Measurements from ENCODE around the gene TDRD6. TPM values are rescaled to one million over a fixed set of nuclear protein-coding genes. Genes with fewer than 3 reads are reported as not detected.

The TDRD6 gene
- polyA plus RNA-seq, 1 experiment: not detected

DNA sequence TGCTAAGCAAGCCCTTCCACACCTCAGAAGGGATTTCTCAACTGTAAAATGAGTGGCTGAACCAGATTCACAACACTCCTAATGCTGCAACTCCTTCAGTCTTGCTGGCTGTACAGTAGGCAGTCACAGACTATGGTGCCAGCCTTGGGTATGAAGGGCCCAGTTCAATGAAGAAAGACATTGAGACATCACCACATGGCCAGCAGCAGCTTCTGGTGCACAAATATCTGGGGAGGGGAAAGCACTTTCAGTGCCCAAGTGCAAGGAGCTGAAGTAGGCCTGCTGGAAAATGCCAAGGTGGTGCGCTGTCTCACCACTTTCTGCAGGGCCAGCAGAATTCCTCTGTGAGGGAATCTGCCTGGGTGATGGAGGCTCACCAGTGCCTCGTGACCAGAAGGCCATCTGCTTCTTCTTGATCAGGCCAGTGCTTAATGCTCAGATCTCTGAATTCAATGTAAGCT is 45.7 kb downstream of the TDRD6 start:
- Histone ChIP-seq H3K36me3 (ENCODE audit: control insufficient read depth, insufficient read depth, low read length) (no peaks in the 10 kb centered on the region), H3K4me3 (ENCODE audit: low read depth, low read length) (no peak overlapping the region), H3K27me3 (ENCODE audit: control insufficient read depth, insufficient read depth, low read length) (peaks cover 23% of the 10 kb centered on the region)
- ChIA-PET POLR2A (no interaction called here), CTCF (interaction anchor here (1.3 to 1.9 kb wide), 2 partner anchors 9 to 14 kb away, joined by 3 to 6 read pairs; partner anchors contain the start of gene ANKRD66)
- no peak for DNase-seq (ENCODE audit: low read depth)
- no peak for TF ChIP-seq CTCF (IDR thresholded peaks at IDR 0.05; ENCODE audit: insufficient read depth, low read depth, low read length)

GRCh38 chr6:46734867-46735719 is 47.4 kb downstream of the TDRD6 start, which contains the start of gene PLA2G7:
Gene PLA2G7 (minus strand): TSS chr6:46735375. CDS start chr6:46722891, 12,484 bp downstream.
- DNase-seq (ENCODE audit: low read depth): no peak
- CTCF ChIA-PET: interaction anchor here (1.6 kb wide), 1 partner anchor 20 kb away, joined by 3 read pairs; no protein-coding TSS in a partner anchor
- Histone ChIP-seq H3K36me3 (ENCODE audit: control insufficient read depth, insufficient read depth, low read length) (no peaks in the 10 kb centered on the region), H3K27me3 (ENCODE audit: control insufficient read depth, insufficient read depth, low read length) (peaks cover 23% of the 10 kb centered on the region), H3K4me3 (ENCODE audit: low read depth, low read length) (no peak within 1 kb of the TSS; the same call in 1 of the 2 replicates)
- no peak for TF ChIP-seq CTCF (IDR thresholded peaks at IDR 0.05; ENCODE audit: insufficient read depth, low read depth, low read length)
- POLR2A ChIA-PET: no interaction called here

GRCh38 chr6:46735720-46736031 is 48.0 kb downstream of the TDRD6 start:
- ChIA-PET POLR2A (no interaction called here), CTCF (interaction anchor here (1.6 kb wide), 1 partner anchor 20 kb away, joined by 3 read pairs; no protein-coding TSS in a partner anchor)
- Histone ChIP-seq H3K4me3 (ENCODE audit: low read depth, low read length) (no peak overlapping the region), H3K27me3 (ENCODE audit: control insufficient read depth, insufficient read depth, low read length) (peaks cover 23% of the 10 kb centered on the region), H3K36me3 (ENCODE audit: control insufficient read depth, insufficient read depth, low read length) (no peaks in the 10 kb centered on the region)
- no peak for DNase-seq (ENCODE audit: low read depth)
- no peak for TF ChIP-seq CTCF (IDR thresholded peaks at IDR 0.05; ENCODE audit: insufficient read depth, low read depth, low read length)

- H3K4me3 ChIP-seq (ENCODE audit: low read depth, low read length): no peak overlapping the region
- ChIA-PET POLR2A (no interaction called here), CTCF (interaction anchor here (1.6 kb wide), 1 partner anchor 19 kb away, joined by 3 read pairs; no protein-coding TSS in a partner anchor)
- DNase-seq (ENCODE audit: low read depth): no peak
- TF ChIP-seq CTCF (IDR thresholded peaks at IDR 0.05; ENCODE audit: insufficient read depth, low read depth, low read length): no peak
- H3K36me3 ChIP-seq (ENCODE audit: control insufficient read depth, insufficient read depth, low read length): no peaks in the 10 kb centered on the region
- H3K27me3 ChIP-seq (ENCODE audit: control insufficient read depth, insufficient read depth, low read length): peaks cover 23% of the 10 kb centered on the region
Observed at GRCh38 chr6:46736906-46737305, 49.2 kb downstream of the TDRD6 start.

DNA sequence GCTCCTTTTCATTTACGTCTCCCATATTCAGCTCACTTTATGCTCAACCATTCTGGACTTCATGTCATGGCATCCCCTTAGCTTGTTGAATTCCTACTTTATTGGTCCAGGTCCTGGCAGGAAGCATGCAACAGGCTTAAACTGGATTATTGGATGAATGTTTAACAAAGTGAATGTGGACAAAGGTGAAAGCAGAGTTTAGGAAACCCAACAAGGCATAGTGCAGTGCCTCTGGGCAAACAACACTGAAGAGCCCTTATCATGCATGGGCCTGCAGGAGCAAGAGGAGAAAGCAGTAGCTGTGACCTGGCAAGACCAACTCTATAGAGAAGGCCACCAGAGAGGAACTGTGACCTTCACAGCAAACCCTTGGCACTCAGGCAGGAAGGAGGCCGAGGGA is 53.8 kb downstream of the TDRD6 start:
- ChIA-PET CTCF (no interaction called here), POLR2A (no interaction called here)
- H3K36me3 ChIP-seq (ENCODE audit: control insufficient read depth, insufficient read depth, low read length): no peaks in the 10 kb centered on the region
- no peak for TF ChIP-seq CTCF (IDR thresholded peaks at IDR 0.05; ENCODE audit: insufficient read depth, low read depth, low read length)
- no peak for DNase-seq (ENCODE audit: low read depth)
- H3K27me3 ChIP-seq (ENCODE audit: control insufficient read depth, insufficient read depth, low read length): peaks cover 2% of the 10 kb centered on the region
- H3K4me3 ChIP-seq (ENCODE audit: low read depth, low read length): no peak overlapping the region
